NB4 (cell line): ENCODE measurements around the gene MYH6.

Experiments used
- DNase-seq: peaks from one replicate; pipeline ENCODE4 v3.0.0; 2010; ENCODE audit warnings: low read depth
- H3K4me3 ChIP-seq: one replicate; pipeline ENCODE4 v1.5.1; 2011; ENCODE audit warnings: mild to moderate bottlenecking, low read depth, low read length, moderate library complexity
- MYC ChIP-seq: IDR thresholded peaks from 2 replicates; pipeline ENCODE4 v1.6.1; 2011; ENCODE audit warnings: low read depth, low read length
- POLR2A ChIP-seq: IDR thresholded peaks from 2 replicates; pipeline ENCODE4 v1.6.1; 2011; ENCODE audit warnings: mild to moderate bottlenecking; ENCODE audit not compliant: insufficient read length; ENCODE audit errors: extremely low read depth
- TF ChIP-seq, protein P1 (sequence below): IDR thresholded peaks from 2 replicates; pipeline ENCODE4 v1.6.1; 2011; ENCODE audit warnings: low read depth, low read length
- TF ChIP-seq, protein P2 (sequence below): IDR thresholded peaks from one replicate; pipeline ENCODE4 v1.5.1; 2012; ENCODE audit warnings: low read depth, low read length

Gene MYH6

DNA sequence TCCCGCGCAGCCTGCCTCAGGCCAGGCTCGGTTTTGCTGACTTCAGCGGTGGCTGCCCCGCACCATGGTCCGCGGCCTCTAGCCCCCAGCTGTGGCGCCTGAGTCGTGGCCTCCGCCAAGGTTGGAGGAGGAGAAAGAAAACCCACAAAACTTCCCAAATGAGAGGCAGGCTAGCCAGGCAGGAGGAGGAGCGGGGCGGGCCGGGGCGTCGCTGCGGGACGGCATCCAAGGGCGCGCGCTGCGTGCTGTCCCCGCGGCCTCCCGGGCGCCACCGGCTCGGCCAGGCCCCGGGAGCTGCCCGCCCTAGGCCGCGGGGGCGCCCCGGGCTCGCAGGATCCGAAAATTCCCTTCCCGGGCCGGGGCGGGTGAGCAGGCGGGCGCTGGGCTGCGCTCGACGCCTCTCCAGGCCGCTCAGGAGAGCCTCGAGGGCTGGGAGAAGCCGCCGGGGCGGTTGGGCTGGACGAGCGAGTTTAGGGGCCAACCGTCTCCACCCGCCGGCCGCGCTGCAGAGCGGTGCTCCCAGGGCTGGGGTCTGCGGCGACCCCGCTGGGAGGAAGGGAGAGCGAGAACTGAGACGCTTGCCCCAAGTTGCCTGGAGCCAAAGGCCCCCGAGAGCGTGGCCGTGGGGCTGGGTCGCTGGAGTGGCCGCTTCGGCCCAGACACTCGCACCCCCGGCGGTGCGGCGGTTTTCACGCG lies 42.9 kb downstream of the MYH6 start, which contains the start of gene EFS:
Gene EFS, minus strand, starts transcription at position 137 of the 696 bp plus-strand sequence. CDS start 147 bp downstream, outside the sequence.
- no peak within 1 kb of the TSS for H3K4me3 ChIP-seq
- TF ChIP-seq, protein P1, sequence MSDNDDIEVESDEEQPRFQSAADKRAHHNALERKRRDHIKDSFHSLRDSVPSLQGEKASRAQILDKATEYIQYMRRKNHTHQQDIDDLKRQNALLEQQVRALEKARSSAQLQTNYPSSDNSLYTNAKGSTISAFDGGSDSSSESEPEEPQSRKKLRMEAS, result no peak
- no peak for DNase-seq

DNA sequence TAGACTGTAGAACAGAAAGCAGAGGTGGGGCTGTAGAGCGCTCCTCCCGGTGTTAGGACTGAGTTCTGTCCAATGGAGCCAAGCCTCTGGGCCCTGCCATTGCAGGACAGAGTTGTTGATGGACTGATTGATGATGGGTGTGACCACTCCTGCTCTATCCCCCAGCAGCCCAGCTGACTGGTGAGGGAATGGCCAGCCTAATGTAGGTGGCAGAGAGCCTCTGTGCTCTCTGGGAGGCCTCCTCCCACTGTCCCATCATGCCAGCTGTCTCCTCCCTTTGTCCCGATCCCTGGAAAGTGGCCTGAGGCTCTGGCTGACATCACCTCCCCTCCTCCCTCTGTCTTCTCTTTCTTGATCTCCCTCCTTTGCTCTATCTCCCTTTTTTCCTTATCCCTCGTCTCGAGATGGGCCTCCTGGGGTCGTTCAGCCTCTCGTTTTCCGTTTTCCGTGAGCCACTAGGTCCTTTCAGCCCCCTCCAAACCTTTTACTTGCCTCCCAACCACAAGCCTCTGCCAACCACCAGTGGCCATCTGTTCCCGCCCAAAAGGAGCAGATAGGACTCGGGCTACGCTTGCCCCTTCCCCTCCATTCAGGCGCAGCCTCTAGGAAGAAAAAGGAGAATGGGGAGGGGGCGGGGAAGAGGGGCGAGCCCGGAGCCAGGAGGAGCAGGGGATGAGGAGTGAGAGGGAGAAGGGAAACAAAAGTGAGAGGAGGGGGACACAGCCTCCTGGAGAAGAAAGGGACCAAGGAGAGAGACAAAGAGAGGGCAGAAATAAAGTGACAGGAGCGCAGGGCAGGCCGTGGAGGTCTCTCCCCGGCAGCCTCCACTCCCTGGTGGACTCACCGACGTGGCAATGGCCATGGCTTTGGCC lies 43.7 kb downstream of the MYH6 start:
- no peak overlapping the region for H3K4me3 ChIP-seq
- TF ChIP-seq, protein P1, result no peak
- TF ChIP-seq POLR2A (no peak), MYC (no peak)
- TF ChIP-seq, protein P2, sequence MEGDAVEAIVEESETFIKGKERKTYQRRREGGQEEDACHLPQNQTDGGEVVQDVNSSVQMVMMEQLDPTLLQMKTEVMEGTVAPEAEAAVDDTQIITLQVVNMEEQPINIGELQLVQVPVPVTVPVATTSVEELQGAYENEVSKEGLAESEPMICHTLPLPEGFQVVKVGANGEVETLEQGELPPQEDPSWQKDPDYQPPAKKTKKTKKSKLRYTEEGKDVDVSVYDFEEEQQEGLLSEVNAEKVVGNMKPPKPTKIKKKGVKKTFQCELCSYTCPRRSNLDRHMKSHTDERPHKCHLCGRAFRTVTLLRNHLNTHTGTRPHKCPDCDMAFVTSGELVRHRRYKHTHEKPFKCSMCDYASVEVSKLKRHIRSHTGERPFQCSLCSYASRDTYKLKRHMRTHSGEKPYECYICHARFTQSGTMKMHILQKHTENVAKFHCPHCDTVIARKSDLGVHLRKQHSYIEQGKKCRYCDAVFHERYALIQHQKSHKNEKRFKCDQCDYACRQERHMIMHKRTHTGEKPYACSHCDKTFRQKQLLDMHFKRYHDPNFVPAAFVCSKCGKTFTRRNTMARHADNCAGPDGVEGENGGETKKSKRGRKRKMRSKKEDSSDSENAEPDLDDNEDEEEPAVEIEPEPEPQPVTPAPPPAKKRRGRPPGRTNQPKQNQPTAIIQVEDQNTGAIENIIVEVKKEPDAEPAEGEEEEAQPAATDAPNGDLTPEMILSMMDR, result no peak
- no peak for DNase-seq

DNA sequence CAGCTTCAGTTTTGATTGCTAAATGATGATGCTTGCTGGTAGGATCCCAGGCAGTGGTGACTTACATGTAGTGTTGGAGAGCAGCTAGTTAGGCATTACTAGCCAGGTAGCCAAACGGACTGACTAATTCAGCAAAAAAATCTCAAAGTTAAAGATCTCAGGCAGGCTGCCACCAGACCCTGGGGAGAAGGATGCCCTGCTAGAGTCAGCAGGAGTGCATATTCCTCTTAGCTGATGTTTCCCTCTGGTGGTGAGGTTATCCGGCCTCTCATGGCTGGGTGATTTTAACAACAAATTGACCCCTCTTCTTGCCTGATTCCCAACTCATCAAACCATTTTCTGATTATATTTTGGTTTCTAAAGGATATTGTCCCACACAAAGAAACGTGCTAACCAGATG lies 45.9 kb downstream of the MYH6 start:
- no peak overlapping the region for H3K4me3 ChIP-seq
- DNase-seq, result peak; percentile 16
- TF ChIP-seq MYC (no peak), POLR2A (no peak)
- TF ChIP-seq, protein P2, result no peak
- TF ChIP-seq, protein P1, result no peak

DNA sequence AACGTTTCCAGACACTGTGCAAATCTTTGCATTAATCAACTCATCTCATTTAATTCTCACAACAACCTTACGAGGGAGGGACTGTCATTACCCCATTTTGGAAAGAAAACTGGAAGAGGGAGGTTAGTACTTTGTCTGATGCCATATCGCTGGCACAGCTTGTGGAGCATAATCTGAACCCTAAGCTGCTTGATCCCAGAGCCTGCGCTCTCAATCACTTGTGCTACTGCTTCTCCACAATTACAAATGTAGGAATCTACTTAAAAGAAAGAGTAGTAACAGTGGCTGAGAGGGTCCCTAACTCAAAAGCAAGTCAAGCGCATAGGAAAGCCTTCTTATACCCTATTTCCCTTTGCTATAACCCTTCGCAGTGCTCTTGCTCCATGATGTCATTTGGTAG lies 46.3 kb downstream of the MYH6 start:
- DNase-seq, result no peak
- TF ChIP-seq MYC, result no peak
- TF ChIP-seq, protein P1, result no peak
- TF ChIP-seq, protein P2, result no peak
- no peak for TF ChIP-seq POLR2A
- H3K4me3 ChIP-seq, result no peak overlapping the region

DNA sequence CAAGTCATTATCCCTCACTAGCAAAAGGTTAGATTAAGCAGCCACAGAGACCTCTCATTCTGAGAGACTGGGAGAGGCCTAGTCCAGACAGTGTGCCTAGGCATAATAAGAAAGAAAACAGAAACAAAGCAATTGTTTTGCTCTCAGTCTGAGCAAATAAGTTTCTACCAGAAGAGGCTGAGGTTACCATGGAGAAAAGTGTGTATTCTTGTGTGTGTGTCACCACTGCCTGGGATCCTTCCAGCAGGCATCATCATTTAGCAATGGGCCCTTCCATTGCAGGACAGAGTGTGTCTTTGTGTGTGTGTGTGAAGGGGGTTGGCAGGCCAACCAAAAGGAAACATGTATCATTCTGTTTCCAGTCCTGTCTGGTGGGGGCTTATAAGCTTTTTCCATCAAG lies 46.8 kb downstream of the MYH6 start:
- no peak for DNase-seq
- TF ChIP-seq, protein P2, result no peak
- TF ChIP-seq MYC (no peak), POLR2A (no peak)
- TF ChIP-seq, protein P1, result no peak
- H3K4me3 ChIP-seq, result no peak overlapping the region

DNA sequence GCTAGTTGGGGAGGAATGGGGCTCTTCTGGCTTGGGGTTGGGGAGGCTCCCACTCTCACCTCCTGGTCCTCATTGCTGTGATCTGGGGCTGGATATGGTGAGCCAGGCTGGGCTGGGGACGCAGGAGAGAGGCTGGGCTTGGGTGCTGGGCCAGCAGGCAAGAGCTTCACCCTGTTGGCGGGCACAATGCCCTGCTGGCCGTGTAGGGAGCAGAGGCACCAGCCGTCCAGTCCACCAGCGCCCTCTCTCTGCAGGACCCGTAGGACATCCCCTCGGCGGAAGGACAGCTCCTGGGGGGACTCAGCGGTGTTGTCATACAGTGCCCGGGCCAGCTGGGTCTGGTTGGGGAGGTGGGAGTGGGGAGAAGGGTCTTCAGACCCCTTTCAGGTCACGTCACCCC lies 47.6 kb downstream of the MYH6 start:
- no peak for TF ChIP-seq MYC
- TF ChIP-seq, protein P2, result peak; percentile 19
- TF ChIP-seq, protein P1, result no peak
- TF ChIP-seq POLR2A, result no peak
- H3K4me3 ChIP-seq, result no peak overlapping the region
- DNase-seq, result peak; percentile 11
